H1 (cell line): ENCODE results near the gene RAPH1. TPM values are rescaled to one million over a fixed set of nuclear protein-coding genes. Genes with fewer than 3 reads are reported as not detected.

Experiments used
- CBX5 ChIP-seq: fragments of 300-800, 300-1000 bp; sonication (generic); IDR thresholded peaks from 2 replicates; pipeline ENCODE4 v1.7.1; 2016; ENCODE audit warnings: antibody characterized with exemption, low read length, low read depth
- CHD2 ChIP-seq: IDR thresholded peaks from 2 replicates; pipeline ENCODE4 v1.6.1; 2012; ENCODE audit warnings: low read length, improper control_type of control experiment
- TAF7 ChIP-seq: optimal IDR thresholded peaks from 2 replicates; pipeline ENCODE3; 2011; ENCODE audit warnings: low read depth, mild to moderate bottlenecking, inconsistent platforms, low read length, moderate library complexity, borderline replicate concordance
- YY1 ChIP-seq: IDR thresholded peaks from 2 replicates; pipeline ENCODE4 v1.6.1; 2011; ENCODE audit warnings: low read depth, mild to moderate bottlenecking, low read length
- polyA plus RNA-seq, 7 experiments: library from polyadenylated mRNA; depleted of rRNA in 3 of 7; stranded (reverse) in 5 of 7; unstranded in 2 of 7; fragments of >200 nt in 5 of 7; fragments of 200-250 nt in 2 of 7; gene quantifications; 1 replicate in 5 of 7; 2 replicates in 1 of 7; 4 replicates in 1 of 7; pipeline versions ENCODE4 v1.2.1 to v1.2.3, GENCODE V29; 2011 to 2013; ENCODE audit warnings: missing spikeins in 2 of 7, mixed read lengths in 2 of 7
- total RNA-seq: library from RNA; stranded (reverse); fragmentation: NEBNext Ultra II Directional; extraction: Animal tissue kit (Norgen Biotek cat#: 25700); gene quantifications from 2 replicates; pipeline ENCODE4 v1.2.1, GENCODE V29; 2021
- TF ChIP-seq, protein P1 (sequence below): fragments of 300-600 bp; sonication (generic); IDR thresholded peaks from 2 replicates; pipeline ENCODE4 v1.7.1; 2012; ENCODE audit warnings: low read length, moderate library complexity, mild to moderate bottlenecking, inconsistent platforms; ENCODE audit not compliant: insufficient replicate concordance
- TF ChIP-seq, protein P2 (sequence below): IDR thresholded peaks from 2 replicates; pipeline ENCODE4 v1.6.1; 2012; ENCODE audit warnings: low read length, inconsistent platforms
- TF ChIP-seq, protein P3 (sequence below): IDR thresholded peaks from 2 replicates; pipeline ENCODE4 v1.6.1; 2011; ENCODE audit warnings: low read length, improper control_type of control experiment
- TF ChIP-seq, protein P4 (sequence below): IDR thresholded peaks from 2 replicates; pipeline ENCODE4 v1.6.1; 2012; ENCODE audit warnings: inconsistent platforms

RAPH1 gene
- total and polyA plus RNA-seq, 2 of the 8 experiments (the other 6 are each of a cell fraction or from before 2014, with no cell fraction given), result 3.8 to 27.4 TPM

DNA sequence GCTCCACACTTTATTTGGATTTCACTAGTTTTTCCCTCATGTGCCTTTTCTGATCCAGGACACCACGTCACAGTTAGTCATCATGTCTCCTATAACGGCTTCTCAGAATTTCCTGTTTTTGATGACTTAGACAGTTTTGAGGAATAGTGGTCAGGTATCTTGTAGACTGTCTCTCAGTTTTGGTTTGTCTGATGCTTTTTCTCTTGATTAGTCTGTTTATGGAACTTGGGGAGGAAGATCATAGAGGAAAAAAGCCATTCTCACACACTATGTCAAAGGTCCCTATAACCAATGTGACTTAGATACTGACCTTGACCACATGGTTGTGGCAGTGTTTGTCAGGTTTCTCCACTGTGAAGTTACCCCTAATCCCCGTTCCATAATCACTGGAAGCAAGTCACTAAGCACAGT, 89.0 kb downstream of the RAPH1 start (continued):
- TF ChIP-seq, protein P1, sequence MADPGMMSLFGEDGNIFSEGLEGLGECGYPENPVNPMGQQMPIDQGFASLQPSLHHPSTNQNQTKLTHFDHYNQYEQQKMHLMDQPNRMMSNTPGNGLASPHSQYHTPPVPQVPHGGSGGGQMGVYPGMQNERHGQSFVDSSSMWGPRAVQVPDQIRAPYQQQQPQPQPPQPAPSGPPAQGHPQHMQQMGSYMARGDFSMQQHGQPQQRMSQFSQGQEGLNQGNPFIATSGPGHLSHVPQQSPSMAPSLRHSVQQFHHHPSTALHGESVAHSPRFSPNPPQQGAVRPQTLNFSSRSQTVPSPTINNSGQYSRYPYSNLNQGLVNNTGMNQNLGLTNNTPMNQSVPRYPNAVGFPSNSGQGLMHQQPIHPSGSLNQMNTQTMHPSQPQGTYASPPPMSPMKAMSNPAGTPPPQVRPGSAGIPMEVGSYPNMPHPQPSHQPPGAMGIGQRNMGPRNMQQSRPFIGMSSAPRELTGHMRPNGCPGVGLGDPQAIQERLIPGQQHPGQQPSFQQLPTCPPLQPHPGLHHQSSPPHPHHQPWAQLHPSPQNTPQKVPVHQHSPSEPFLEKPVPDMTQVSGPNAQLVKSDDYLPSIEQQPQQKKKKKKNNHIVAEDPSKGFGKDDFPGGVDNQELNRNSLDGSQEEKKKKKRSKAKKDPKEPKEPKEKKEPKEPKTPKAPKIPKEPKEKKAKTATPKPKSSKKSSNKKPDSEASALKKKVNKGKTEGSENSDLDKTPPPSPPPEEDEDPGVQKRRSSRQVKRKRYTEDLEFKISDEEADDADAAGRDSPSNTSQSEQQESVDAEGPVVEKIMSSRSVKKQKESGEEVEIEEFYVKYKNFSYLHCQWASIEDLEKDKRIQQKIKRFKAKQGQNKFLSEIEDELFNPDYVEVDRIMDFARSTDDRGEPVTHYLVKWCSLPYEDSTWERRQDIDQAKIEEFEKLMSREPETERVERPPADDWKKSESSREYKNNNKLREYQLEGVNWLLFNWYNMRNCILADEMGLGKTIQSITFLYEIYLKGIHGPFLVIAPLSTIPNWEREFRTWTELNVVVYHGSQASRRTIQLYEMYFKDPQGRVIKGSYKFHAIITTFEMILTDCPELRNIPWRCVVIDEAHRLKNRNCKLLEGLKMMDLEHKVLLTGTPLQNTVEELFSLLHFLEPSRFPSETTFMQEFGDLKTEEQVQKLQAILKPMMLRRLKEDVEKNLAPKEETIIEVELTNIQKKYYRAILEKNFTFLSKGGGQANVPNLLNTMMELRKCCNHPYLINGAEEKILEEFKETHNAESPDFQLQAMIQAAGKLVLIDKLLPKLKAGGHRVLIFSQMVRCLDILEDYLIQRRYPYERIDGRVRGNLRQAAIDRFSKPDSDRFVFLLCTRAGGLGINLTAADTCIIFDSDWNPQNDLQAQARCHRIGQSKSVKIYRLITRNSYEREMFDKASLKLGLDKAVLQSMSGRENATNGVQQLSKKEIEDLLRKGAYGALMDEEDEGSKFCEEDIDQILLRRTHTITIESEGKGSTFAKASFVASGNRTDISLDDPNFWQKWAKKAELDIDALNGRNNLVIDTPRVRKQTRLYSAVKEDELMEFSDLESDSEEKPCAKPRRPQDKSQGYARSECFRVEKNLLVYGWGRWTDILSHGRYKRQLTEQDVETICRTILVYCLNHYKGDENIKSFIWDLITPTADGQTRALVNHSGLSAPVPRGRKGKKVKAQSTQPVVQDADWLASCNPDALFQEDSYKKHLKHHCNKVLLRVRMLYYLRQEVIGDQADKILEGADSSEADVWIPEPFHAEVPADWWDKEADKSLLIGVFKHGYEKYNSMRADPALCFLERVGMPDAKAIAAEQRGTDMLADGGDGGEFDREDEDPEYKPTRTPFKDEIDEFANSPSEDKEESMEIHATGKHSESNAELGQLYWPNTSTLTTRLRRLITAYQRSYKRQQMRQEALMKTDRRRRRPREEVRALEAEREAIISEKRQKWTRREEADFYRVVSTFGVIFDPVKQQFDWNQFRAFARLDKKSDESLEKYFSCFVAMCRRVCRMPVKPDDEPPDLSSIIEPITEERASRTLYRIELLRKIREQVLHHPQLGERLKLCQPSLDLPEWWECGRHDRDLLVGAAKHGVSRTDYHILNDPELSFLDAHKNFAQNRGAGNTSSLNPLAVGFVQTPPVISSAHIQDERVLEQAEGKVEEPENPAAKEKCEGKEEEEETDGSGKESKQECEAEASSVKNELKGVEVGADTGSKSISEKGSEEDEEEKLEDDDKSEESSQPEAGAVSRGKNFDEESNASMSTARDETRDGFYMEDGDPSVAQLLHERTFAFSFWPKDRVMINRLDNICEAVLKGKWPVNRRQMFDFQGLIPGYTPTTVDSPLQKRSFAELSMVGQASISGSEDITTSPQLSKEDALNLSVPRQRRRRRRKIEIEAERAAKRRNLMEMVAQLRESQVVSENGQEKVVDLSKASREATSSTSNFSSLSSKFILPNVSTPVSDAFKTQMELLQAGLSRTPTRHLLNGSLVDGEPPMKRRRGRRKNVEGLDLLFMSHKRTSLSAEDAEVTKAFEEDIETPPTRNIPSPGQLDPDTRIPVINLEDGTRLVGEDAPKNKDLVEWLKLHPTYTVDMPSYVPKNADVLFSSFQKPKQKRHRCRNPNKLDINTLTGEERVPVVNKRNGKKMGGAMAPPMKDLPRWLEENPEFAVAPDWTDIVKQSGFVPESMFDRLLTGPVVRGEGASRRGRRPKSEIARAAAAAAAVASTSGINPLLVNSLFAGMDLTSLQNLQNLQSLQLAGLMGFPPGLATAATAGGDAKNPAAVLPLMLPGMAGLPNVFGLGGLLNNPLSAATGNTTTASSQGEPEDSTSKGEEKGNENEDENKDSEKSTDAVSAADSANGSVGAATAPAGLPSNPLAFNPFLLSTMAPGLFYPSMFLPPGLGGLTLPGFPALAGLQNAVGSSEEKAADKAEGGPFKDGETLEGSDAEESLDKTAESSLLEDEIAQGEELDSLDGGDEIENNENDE, result no peak
- no peak for TF ChIP-seq CHD2
- TF ChIP-seq, protein P2, sequence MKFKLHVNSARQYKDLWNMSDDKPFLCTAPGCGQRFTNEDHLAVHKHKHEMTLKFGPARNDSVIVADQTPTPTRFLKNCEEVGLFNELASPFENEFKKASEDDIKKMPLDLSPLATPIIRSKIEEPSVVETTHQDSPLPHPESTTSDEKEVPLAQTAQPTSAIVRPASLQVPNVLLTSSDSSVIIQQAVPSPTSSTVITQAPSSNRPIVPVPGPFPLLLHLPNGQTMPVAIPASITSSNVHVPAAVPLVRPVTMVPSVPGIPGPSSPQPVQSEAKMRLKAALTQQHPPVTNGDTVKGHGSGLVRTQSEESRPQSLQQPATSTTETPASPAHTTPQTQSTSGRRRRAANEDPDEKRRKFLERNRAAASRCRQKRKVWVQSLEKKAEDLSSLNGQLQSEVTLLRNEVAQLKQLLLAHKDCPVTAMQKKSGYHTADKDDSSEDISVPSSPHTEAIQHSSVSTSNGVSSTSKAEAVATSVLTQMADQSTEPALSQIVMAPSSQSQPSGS, result no peak
- no peak for TF ChIP-seq YY1
- TF ChIP-seq CBX5, result no peak
- TF ChIP-seq, protein P3, sequence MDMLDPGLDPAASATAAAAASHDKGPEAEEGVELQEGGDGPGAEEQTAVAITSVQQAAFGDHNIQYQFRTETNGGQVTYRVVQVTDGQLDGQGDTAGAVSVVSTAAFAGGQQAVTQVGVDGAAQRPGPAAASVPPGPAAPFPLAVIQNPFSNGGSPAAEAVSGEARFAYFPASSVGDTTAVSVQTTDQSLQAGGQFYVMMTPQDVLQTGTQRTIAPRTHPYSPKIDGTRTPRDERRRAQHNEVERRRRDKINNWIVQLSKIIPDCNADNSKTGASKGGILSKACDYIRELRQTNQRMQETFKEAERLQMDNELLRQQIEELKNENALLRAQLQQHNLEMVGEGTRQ, result no peak
- TF ChIP-seq, protein P4, sequence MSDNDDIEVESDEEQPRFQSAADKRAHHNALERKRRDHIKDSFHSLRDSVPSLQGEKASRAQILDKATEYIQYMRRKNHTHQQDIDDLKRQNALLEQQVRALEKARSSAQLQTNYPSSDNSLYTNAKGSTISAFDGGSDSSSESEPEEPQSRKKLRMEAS, result no peak
- no peak for TF ChIP-seq TAF7
